GM12891 (cell line): ENCODE data around the gene MTMR12.

Experiments
- POLR2A ChIP-seq: IDR thresholded peaks from 2 replicates; pipeline ENCODE4 v1.6.1; 2011; ENCODE audit warnings: low read depth, low read length, control low read depth
- POLR2AphosphoS5 ChIP-seq: IDR thresholded peaks from 2 replicates; pipeline ENCODE4 v1.6.1; 2011; ENCODE audit warnings: low read depth, low read length, control low read depth
- SPI1 ChIP-seq: IDR thresholded peaks from 2 replicates; pipeline ENCODE4 v1.6.1; 2011; ENCODE audit warnings: low read depth, low read length, control low read depth

DNA sequence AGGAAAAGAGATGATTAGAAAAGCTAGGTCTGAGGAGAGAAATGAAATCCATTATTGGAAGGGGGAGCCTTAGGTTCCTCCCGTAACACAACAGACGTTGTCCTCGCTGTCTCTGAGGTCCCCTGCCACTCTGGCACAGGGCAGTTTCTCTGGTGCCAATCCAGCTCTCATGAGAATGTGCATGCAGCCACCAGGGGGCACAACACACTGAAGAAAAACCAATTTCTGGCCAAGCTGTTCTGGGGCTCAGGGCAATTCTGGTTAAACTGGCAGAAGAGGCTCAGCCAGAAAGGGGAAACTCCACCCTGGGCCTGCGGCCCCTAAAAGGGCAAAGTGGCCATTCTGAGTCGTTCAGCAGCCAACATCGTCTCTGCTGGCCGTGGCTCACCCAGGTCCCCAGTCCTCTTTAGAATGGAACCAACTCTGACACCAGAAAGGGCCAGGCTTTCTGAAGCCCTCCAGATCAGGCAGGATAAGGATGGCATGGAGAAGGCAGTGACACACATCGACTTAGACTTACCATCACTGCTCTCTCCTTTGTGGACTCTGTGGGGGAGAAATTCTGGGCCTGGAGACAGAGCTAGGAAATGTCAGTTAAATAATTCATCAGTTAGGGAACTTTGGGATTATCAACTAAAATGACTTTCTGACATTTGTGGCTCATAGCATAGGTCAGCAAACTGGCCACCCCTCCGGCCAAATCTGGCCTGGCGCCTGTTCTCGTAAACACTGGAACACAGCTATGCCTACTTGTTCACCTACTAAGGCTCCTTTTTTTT lies 80.1 kb downstream of the MTMR12 start:
- TF ChIP-seq POLR2A (no peak), POLR2AphosphoS5 (no peak), SPI1 (no peak)
